Prostate gland (tissue), 2 donors: Measurements from ENCODE around the gene SLC2A4.

ENCODE experiments used
- POLR2A ChIP-seq: fragments of 450-650 bp; IDR thresholded peaks from one replicate; pipeline ENCODE4 v1.6.1; 2016; ENCODE audit warnings: antibody characterized with exemption, mild to moderate bottlenecking
- POLR2AphosphoS5 ChIP-seq: sonication (generic); formaldehyde crosslinking; IDR thresholded peaks from one replicate; pipeline ENCODE4 v1.6.1; 2017; ENCODE audit warnings: antibody characterized with exemption
- TF ChIP-seq, protein P1 (sequence below), 4 experiments: fragments of 200-600 bp in 2 of 4; fragments of 450-650 bp in 2 of 4; sonication (generic) in 2 of 4; IDR thresholded peaks; 1 replicate in 3 of 4; 2 replicates in 1 of 4; pipeline ENCODE4 v1.5.1; 2016 to 2019; ENCODE audit warnings: antibody characterized with exemption in 4 of 4, mild to moderate bottlenecking in 2 of 4, moderate library complexity in 2 of 4

DNA sequence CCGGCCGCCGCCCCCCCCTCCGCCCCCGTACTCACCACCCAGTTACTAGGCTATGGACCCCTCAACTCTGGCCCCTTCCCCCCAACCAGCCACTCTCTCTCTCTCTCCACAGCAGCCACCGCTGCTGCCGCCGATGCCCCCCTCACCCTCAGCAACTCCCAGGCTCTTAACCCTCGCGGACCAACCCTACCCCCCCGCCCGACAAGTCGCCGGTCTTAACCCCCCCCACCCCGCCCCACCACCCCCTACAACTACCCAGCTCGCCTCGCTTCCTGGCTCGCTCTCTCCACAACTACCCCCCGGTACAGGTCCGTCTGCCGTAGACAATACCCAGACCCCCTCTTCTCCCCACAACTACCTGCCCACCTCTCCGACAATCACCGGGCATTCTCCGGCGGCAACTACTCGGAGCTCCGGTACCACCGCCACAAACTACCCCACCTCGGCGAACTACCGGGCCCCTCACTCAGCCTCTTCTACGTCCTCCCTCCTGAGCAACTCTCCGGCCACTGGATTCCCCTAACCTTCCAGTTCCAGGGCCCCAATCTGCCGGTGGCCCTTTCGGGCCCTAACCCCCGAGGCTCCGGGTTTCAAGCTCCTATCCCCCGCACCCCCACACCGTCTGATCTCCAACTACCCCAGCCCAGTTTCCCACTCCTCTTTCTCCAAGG is 43.0 kb upstream of the SLC2A4 start:
- no peak for TF ChIP-seq POLR2A
- TF ChIP-seq, protein P1, sequence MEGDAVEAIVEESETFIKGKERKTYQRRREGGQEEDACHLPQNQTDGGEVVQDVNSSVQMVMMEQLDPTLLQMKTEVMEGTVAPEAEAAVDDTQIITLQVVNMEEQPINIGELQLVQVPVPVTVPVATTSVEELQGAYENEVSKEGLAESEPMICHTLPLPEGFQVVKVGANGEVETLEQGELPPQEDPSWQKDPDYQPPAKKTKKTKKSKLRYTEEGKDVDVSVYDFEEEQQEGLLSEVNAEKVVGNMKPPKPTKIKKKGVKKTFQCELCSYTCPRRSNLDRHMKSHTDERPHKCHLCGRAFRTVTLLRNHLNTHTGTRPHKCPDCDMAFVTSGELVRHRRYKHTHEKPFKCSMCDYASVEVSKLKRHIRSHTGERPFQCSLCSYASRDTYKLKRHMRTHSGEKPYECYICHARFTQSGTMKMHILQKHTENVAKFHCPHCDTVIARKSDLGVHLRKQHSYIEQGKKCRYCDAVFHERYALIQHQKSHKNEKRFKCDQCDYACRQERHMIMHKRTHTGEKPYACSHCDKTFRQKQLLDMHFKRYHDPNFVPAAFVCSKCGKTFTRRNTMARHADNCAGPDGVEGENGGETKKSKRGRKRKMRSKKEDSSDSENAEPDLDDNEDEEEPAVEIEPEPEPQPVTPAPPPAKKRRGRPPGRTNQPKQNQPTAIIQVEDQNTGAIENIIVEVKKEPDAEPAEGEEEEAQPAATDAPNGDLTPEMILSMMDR (IDR thresholded peaks at IDR 0.05) = no peak
- TF ChIP-seq POLR2AphosphoS5 = no peak
